ENCODE data around the gene GPN2. TPM values are rescaled to one million over a fixed set of nuclear protein-coding genes. Genes with fewer than 3 reads are reported as not detected.

Gene GPN2
- total RNA-seq, 1 donor from 2014 or later = 26.4 TPM

- peak; percentile 58 for TF ChIP-seq CTCF (IDR thresholded peaks at IDR 0.05)
- Mint-ChIP-seq H3K27me3 (ENCODE audit: unreplicated experiment) (no peaks in the 10 kb centered on the region), H3K36me3 (ENCODE audit: unreplicated experiment) (no peaks in the 10 kb centered on the region), H3K4me1 (ENCODE audit: unreplicated experiment) (peaks cover 26% of the 10 kb centered on the region), H3K4me3 (ENCODE audit: unreplicated experiment) (peak within 1 kb of the TSS; percentile 87), H3K27ac (ENCODE audit: unreplicated experiment) (peak within 1 kb of the TSS; percentile 82), H3K9me3 (ENCODE audit: unreplicated experiment) (no peaks in the 10 kb centered on the region)
- DNase-seq (ENCODE audit: extremely low spot score, unreplicated experiment) = peak; percentile 91
Observed at GRCh38 chr1:26826261-26827105, 63.6 kb downstream of the GPN2 start, which contains the start of gene ZDHHC18. Gene ZDHHC18, plus strand, starts transcription at chr1:26826688. Its CDS starts 117 bp downstream, at chr1:26826805.

Other genes starting within 250 kb of the GPN2 start
- gene ARID1A, start 194.3 kb downstream of the GPN2 start, total RNA-seq = 70.0 and 78.7 TPM in 2 replicates
- 14.2 TPM in 2 replicates for gene PIGV, start 102.3 kb downstream of the GPN2 start, total RNA-seq
- gene ZDHHC18, start 63.6 kb downstream of the GPN2 start, total RNA-seq = 19.8 and 24.2 TPM in 2 replicates
- not detected in 2 replicates for gene SFN, start 27.1 kb downstream of the GPN2 start, total RNA-seq
- 19.9 and 20.4 TPM in 2 replicates for gene GPATCH3, start 10.2 kb upstream of the GPN2 start, total RNA-seq
- not detected in 2 replicates for gene NR0B2, start 23.7 kb upstream of the GPN2 start, total RNA-seq
- 51.0 and 54.3 TPM in 2 replicates for gene NUDC, start 31.5 kb upstream of the GPN2 start, total RNA-seq
- not detected in 2 replicates for gene KDF1, start 70.2 kb upstream of the GPN2 start, total RNA-seq
- gene TRNP1, start 103.4 kb upstream of the GPN2 start, total RNA-seq = 33.7 and 36.3 TPM in 2 replicates
- gene TENT5B, start 122.6 kb upstream of the GPN2 start, total RNA-seq = 6.8 and 7.9 TPM in 2 replicates

Measured in osteocyte (in vitro differentiated cells).